ENCODE data around the gene DDX24. TPM values are rescaled to one million over a fixed set of nuclear protein-coding genes. Genes with fewer than 3 reads are reported as not detected.
"Not testable (repeated sequence)": the region's sequence is repeated elsewhere in the genome, so short reads cannot be mapped to it uniquely, and the experiment has no call there.

Gene DDX24
- total RNA-seq, 1 experiment from 2014 or later, result 134 TPM

GRCh38 chr14:94079891-94080620 is 946 bp downstream of the DDX24 start:
- DNase-seq (ENCODE audit: low spot score), result no peak

DNA sequence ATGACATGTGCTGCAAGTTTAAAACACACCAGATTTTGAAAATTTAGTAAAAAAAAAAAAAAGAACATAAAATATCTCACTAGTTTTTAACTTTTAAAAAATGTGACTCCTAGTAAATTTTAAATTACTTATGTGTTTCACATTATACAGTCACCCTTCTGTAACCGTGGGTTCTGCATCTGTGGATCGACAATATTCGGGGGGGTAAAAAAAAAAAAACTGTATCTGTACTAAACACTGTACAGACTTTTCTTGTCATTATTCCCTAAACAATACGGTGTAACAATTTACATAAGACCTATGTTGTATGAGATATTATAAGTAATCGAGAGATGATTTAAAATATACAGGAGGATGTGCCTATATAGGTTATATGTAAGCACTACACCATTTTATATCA is 3.2 kb downstream of the DDX24 start:
- no peak for DNase-seq (ENCODE audit: low spot score)

- DNase-seq (ENCODE audit: low spot score), result no peak
These were observed 3.7 kb downstream of the DDX24 start for GRCh38 chr14:94077111-94077821.

DNA sequence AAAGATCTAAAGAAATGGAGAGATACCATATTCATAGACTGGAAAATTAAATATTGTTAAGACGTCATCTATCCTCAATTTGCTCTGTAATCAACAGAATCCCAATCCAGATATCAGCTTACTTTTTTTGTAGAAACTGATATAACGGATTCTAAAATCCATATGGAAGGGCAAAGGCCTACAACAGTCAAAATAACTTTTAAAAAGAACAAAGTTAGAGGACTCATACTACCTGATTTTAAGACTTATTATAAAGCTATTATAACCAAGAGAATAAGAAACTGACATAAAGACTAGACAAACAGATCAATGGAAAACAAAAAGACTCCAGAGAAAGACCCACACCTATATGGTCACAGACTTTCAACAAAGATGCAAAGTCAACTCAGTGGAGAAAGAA is 6.0 kb downstream of the DDX24 start:
- DNase-seq (ENCODE audit: low spot score), result no peak

DNA sequence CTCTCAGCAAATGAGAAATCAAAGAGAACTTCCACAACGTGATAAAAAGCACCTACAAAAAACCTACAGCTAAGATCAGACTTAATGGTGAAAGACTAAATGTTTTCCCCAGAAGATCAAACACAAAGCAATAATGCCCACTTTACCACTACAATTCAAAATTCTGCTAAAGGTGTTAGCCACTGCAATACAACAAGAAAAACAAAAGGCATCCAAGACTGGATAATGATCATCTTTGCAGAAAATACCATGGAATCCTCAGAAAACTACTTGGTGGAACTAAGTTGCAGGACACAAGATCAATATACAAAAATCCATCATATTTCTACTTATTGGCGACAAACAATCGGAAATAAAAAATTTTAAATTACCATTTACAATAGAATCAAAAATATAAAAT is 6.5 kb downstream of the DDX24 start:
- no peak for DNase-seq (ENCODE audit: low spot score)

DNA sequence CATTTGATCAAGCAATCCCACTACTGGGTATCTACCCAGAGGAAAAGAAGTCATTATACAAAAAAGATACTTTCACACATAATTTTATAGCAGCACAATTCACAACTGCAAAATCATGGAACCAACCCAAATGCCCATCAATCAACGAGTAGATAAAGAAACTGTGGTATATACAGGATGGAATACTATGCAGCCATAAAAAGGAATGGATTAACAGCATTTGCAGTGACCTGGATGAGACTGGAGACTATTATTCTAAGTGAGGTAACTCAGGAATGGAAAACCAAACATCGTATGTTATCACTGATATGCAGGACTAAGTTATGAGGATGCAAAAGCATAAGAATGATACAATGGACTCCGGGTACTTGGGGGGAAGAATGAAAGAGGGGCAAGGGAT is 8.9 kb downstream of the DDX24 start:
- DNase-seq (ENCODE audit: low spot score), result not testable (repeated sequence)

- no peak for DNase-seq (ENCODE audit: low spot score)
These were observed 14.8 kb downstream of the DDX24 start for GRCh38 chr14:94066089-94066676.

DNA sequence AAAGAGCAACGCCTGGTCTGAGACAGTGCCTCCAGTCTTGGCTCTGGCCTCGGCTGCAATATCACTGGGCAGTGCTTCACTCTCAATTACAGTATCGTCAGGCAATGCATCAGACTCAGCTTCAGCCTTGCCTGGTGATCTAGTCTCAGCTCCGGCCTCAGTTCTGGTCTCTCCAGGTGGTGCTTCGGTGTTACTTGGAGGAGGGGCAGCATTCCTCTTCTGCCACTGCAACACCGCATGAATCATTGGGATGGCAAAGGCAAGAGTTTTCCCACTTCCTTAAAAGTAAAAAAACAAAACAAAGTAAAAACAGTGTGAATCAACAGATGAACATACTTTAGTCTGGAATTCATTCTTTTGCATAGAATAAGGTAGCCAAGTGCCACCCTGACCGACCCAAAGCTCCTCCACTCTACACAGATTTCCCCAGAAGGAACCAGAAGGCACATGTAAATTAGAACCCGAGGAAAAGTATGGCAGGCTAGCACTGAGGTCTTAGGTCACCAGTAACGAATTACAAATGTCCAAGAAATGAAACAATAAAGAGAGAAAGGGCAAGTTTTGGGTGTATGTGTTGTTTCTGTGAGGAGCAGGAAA is 18.6 kb downstream of the DDX24 start:
- no peak for DNase-seq (ENCODE audit: low spot score)

- no peak for DNase-seq (ENCODE audit: low spot score)
These were observed 21.0 kb downstream of the DDX24 start for GRCh38 chr14:94059998-94060397.

GRCh38 chr14:94058674-94059138 is 22.3 kb downstream of the DDX24 start:
- DNase-seq (ENCODE audit: low spot score), result no peak

GRCh38 chr14:94058128-94058673 is 22.8 kb downstream of the DDX24 start:
- no peak for DNase-seq (ENCODE audit: low spot score)

- no peak for DNase-seq (ENCODE audit: low spot score)
These were observed 24.3 kb downstream of the DDX24 start for GRCh38 chr14:94056579-94057308.

- DNase-seq (ENCODE audit: low spot score), result no peak
These were observed 26.1 kb downstream of the DDX24 start for GRCh38 chr14:94054936-94055335.

GRCh38 chr14:94054401-94054800 is 26.6 kb downstream of the DDX24 start:
- DNase-seq (ENCODE audit: low spot score), result no peak

GRCh38 chr14:94052662-94053061 is 28.3 kb downstream of the DDX24 start:
- no peak for DNase-seq (ENCODE audit: low spot score)

DNA sequence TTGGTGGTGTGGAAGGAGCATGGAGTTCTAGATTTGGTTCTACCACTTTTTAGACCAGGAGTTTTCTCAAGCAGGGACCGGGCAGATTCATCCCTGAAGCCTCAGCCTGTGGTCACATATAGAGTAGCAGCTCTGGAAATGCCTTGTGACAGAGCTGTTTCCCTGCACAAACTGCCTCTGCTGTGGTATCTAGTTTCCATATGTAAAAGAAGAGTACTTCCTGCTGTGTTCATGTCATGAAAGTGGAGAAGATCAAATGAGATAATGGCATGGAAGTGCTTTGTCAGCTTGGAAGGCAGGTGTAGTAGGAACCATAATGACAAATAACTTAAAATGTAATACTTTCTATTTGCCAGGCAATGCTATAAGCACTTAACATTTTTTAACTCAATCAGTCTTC is 28.8 kb downstream of the DDX24 start:
- DNase-seq (ENCODE audit: low spot score), result no peak

DNA sequence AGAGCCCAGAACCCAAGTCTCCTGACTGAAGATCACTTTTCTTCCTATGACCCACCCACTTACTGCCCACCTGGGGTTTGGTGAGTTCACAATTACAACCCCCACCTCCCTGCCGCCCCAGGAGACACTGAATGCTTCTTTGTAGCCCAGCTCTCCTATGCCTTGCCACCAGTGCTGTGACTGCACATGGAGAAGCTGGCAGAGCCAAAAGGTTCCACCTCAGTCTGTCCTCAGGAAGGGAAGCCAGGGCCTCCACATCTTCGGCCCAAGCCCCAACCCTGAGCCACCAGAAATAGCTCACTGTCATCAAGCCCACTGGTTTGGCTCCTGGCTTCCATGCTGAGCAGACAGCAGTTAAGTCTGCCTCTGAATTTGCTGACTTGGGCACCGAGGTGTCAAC is 29.2 kb downstream of the DDX24 start:
- DNase-seq (ENCODE audit: low spot score), result no peak

- no peak for DNase-seq (ENCODE audit: low spot score)
These were observed 29.9 kb downstream of the DDX24 start for GRCh38 chr14:94051115-94051514.

- DNase-seq (ENCODE audit: low spot score), result no peak
These were observed 30.6 kb downstream of the DDX24 start for GRCh38 chr14:94050231-94050880.

DNA sequence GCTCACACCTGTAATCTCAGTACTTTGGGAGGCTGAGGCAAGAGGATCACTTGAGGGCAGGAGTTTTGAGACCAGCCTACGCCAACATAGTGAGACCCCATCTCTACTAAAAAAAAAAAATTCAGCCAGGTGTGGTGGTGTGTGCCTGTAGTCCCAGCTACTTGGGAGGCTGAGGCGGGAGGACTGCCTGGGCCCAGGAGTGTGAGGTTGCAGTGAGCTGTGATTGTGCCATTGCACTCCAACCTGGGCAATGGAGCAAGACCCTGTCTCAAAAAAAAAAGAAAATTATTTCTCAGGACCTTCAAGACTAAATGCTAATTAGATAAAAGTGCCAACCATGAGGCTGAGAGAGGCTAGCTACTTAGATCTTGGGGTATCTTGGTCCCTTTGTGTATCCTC is 31.4 kb downstream of the DDX24 start:
- no peak for DNase-seq (ENCODE audit: low spot score)

All from H4 (cell line).